Hepatocyte (in vitro differentiated cells): ENCODE results near the gene RGS14. TPM values are rescaled to one million over a fixed set of nuclear protein-coding genes. Genes with fewer than 3 reads are reported as not detected.

Source experiments
- DNase-seq: peaks from one replicate; pipeline ENCODE4 v3.0.0-alpha.2; 2016; ENCODE audit warnings: low spot score
- H2AFZ ChIP-seq: fragments of 200-600 bp; sonication (generic); 2 replicates; pipeline ENCODE4 v1.6.0; 2016; ENCODE audit warnings: antibody characterized with exemption, mild to moderate bottlenecking
- H3K27ac ChIP-seq: fragments of 200-600 bp; sonication (generic); 2 replicates; pipeline ENCODE4 v1.5.1; 2016; ENCODE audit warnings: mild to moderate bottlenecking
- H3K27me3 ChIP-seq: fragments of 200-600 bp; sonication (generic); 2 replicates; pipeline ENCODE4 v1.6.1; 2016
- H3K36me3 ChIP-seq: fragments of 200-600 bp; sonication (generic); replicated peaks from 2 replicates; pipeline ENCODE4 v1.5.1; 2016; ENCODE audit warnings: low read depth; ENCODE audit not compliant: insufficient read depth
- H3K4me1 ChIP-seq: fragments of 200-600 bp; sonication (generic); 2 replicates; pipeline ENCODE4 v1.5.1; 2016; ENCODE audit warnings: mild to moderate bottlenecking, moderate library complexity; ENCODE audit not compliant: insufficient read depth
- H3K4me2 ChIP-seq: fragments of 200-600 bp; sonication (generic); 2 replicates; pipeline ENCODE4 v1.6.0; 2016
- H3K4me3 ChIP-seq: fragments of 200-600 bp; sonication (generic); 2 replicates; pipeline ENCODE4 v1.5.1; 2016; ENCODE audit warnings: mild to moderate bottlenecking
- H3K79me2 ChIP-seq: fragments of 200-600 bp; sonication (generic); 2 replicates; pipeline ENCODE4 v1.6.0; 2017; ENCODE audit warnings: mild to moderate bottlenecking
- H3K9me2 ChIP-seq: fragments of 200-600 bp; sonication (generic); replicated peaks from 2 replicates; pipeline ENCODE4 v1.6.0; 2017; ENCODE audit warnings: mild to moderate bottlenecking; ENCODE audit not compliant: insufficient read depth
- H3K9me3 ChIP-seq: fragments of 200-600 bp; sonication (generic); 2 replicates; pipeline ENCODE4 v1.5.1; 2016; ENCODE audit warnings: low read depth, mild to moderate bottlenecking
- H4K20me1 ChIP-seq: fragments of 200-600 bp; sonication (generic); 2 replicates; pipeline ENCODE4 v1.6.0; 2016; ENCODE audit warnings: mild to moderate bottlenecking; ENCODE audit not compliant: insufficient read depth, poor library complexity, severe bottlenecking
- EZH2 ChIP-seq: fragments of 200-600 bp; sonication (generic); IDR thresholded peaks from 2 replicates; pipeline ENCODE4 v1.6.1; 2016; ENCODE audit warnings: antibody characterized with exemption, mild to moderate bottlenecking, borderline replicate concordance
- EZH2phosphoT487 ChIP-seq: fragments of 200-600 bp; sonication (generic); IDR thresholded peaks from one replicate; pipeline ENCODE4 v1.6.1; 2018; ENCODE audit warnings: antibody characterized with exemption, mild to moderate bottlenecking, low read depth, moderate library complexity; ENCODE audit not compliant: unreplicated experiment, severe bottlenecking
- WGBS: methylation state at CpG from one replicate; pipeline ENCODE4 v1.1.6; 2016; ENCODE audit warnings: low lambda C conversion rate; ENCODE audit errors: missing lambda C conversion rate; 5-methylcytosine and 5-hydroxymethylcytosine counted together
- polyA plus RNA-seq: library from polyadenylated mRNA; unstranded; fragments of >200 nt; fragmentation: Nextera tagmentation; extraction: Ambion mirVana; gene quantifications from 2 replicates; pipeline ENCODE4 v1.2.1, GENCODE V29; 2016
- total RNA-seq: library from RNA; depleted of rRNA; stranded (reverse); fragments of >200 nt; gene quantifications from 2 replicates; pipeline ENCODE4 v1.2.3, GENCODE V29; 2014
- TF ChIP-seq, protein P1 (sequence below): fragments of 200-600 bp; sonication (generic); IDR thresholded peaks from 2 replicates; pipeline ENCODE4 v1.5.1; 2016; ENCODE audit warnings: antibody characterized with exemption, mild to moderate bottlenecking; ENCODE audit not compliant: poor library complexity

The RGS14 gene
- total and polyA plus RNA-seq, 2 experiments from 2014 or later = 36.5 to 37.0 TPM

DNA sequence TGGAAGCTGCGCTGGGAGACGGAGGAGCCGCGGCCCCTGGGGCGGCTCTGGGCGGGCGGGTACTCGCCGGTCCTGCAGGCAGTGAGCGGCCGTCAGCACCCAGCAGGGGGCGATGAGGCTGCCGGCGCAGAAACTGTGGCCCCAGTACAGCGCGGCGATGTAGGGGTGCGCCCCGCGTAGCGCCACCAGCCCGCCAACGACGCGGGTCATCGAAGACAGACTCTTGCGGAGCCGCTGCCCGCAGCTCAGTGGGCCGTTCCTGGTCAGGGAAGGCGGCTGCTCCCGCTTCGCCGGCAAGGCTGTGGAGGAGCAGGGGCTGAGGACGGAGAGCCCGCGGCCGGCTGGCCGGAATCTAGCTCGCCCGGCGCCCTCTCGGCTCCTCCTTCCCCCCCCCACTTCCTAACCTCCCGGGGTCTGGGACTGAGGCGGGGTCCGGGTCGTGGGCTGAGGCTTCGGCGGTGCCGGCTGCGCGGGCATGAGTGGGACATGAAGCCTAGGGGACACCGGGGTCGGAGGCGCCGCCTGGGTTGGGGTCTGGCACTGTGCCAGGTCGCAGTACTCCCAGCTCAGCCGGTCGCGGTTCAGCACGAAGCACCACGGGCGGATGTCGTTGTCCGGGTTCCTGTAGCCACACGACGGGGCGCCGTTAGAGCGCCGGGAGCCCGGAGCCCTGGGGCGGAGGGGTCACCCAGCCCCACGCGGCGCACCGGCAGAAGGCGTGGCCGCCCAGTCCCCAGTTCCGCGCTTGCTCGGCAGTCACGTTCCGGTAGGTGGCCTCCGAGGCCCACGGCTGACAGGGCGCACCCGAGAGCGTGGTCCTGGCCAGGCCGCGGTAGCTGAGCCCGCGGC, 46.3 kb downstream of the RGS14 start:
- peak overlapping the region; percentile 100 for H3K4me2 ChIP-seq
- no peak overlapping the region for H3K27ac ChIP-seq
- WGBS = 2% methylated on average over 72 of the region's 93 CpGs

DNA sequence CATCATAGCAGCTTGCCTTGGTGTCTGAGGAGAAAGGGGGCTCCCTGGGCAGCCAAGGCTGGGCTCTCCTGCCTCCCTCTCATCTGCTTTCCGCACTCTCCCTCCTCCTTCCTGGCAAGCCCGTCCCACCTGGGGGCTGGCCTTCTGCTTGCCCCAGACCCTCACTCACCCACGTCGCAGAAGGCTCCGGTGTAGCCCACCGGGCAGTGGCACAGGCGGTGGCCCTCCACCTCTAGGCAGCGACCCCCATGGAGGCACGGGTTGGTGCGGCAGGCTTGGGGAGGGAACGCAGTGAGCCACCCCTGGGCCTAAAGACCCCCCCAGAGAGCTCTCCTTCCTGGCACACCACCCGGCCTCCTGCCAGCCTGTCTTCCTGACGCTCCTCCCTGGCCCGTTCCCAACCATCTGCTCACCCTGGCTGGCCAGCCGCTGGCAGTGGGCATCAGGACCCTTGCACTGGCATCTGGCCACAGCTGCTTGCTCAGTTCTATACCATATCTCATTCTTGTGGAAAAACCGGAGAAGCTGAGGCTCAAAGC, 47.0 kb downstream of the RGS14 start:
- Histone ChIP-seq H3K79me2 (no peaks in the 10 kb centered on the region), H3K4me2 (peak overlapping the region; percentile 100), H3K36me3 (no peaks in the 10 kb centered on the region), H3K4me3 (no peak overlapping the region), H3K9me3 (no peaks in the 10 kb centered on the region), H3K9me2 (no peaks in the 10 kb centered on the region), H3K27me3 (peaks cover 8% of the 10 kb centered on the region), H4K20me1 (no peaks in the 10 kb centered on the region), H3K27ac (no peak overlapping the region), H3K4me1 (peaks cover 18% of the 10 kb centered on the region), H2AFZ (peak overlapping the region; percentile 75)
- no peak for DNase-seq
- TF ChIP-seq EZH2 (no peak), EZH2phosphoT487 (no peak)
- TF ChIP-seq, protein P1, sequence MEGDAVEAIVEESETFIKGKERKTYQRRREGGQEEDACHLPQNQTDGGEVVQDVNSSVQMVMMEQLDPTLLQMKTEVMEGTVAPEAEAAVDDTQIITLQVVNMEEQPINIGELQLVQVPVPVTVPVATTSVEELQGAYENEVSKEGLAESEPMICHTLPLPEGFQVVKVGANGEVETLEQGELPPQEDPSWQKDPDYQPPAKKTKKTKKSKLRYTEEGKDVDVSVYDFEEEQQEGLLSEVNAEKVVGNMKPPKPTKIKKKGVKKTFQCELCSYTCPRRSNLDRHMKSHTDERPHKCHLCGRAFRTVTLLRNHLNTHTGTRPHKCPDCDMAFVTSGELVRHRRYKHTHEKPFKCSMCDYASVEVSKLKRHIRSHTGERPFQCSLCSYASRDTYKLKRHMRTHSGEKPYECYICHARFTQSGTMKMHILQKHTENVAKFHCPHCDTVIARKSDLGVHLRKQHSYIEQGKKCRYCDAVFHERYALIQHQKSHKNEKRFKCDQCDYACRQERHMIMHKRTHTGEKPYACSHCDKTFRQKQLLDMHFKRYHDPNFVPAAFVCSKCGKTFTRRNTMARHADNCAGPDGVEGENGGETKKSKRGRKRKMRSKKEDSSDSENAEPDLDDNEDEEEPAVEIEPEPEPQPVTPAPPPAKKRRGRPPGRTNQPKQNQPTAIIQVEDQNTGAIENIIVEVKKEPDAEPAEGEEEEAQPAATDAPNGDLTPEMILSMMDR = no peak
- 59% methylated on average over 14 of the region's 16 CpGs for WGBS

More for the DNA sequence above, 46.3 kb downstream of the RGS14 start:
- Histone ChIP-seq H2AFZ (peak overlapping the region; percentile 75), H3K9me2 (no peaks in the 10 kb centered on the region), H3K4me3 (peak overlapping the region; percentile 66), H3K4me1 (peaks cover 18% of the 10 kb centered on the region), H4K20me1 (no peaks in the 10 kb centered on the region), H3K27me3 (peaks cover 8% of the 10 kb centered on the region), H3K79me2 (no peaks in the 10 kb centered on the region), H3K9me3 (no peaks in the 10 kb centered on the region), H3K36me3 (no peaks in the 10 kb centered on the region)
- peak; percentile 93 for DNase-seq
- no peak for TF ChIP-seq EZH2
- TF ChIP-seq, protein P1 = peak; percentile 74
- no peak for TF ChIP-seq EZH2phosphoT487

DNA sequence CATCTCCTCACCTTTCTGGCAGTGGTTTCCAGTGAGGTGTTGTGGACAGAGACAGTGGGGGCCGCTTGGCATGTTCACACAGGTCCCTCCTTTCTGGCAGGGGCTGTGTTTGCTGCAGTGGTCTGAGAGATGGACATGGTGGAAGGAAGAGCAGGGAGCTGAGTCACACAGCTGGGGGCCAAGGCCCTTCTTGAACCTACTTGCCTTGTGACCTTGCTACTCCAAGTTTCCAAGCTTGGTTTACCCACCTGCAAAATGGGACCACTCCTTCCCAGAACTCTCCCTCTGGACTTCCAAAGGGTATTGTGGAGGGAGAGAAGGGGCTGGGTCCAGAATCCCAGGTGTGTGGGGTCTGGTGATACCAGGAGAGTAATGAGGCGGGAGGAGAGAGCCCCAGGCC, 47.6 kb downstream of the RGS14 start:
- WGBS = 97% methylated on average over 2 of the region's 2 CpGs
- no peak overlapping the region for H3K27ac ChIP-seq

More for the DNA sequence above, 47.6 kb downstream of the RGS14 start:
- Histone ChIP-seq H3K9me3 (no peaks in the 10 kb centered on the region), H3K27me3 (peaks cover 8% of the 10 kb centered on the region), H4K20me1 (no peaks in the 10 kb centered on the region), H3K4me2 (no peak overlapping the region), H3K9me2 (no peaks in the 10 kb centered on the region), H3K4me3 (no peak overlapping the region), H3K36me3 (no peaks in the 10 kb centered on the region), H3K79me2 (no peaks in the 10 kb centered on the region), H2AFZ (no peak overlapping the region), H3K4me1 (peaks cover 18% of the 10 kb centered on the region)
- no peak for DNase-seq
- TF ChIP-seq EZH2phosphoT487 = no peak
- TF ChIP-seq EZH2 = no peak
- TF ChIP-seq, protein P1 = no peak
